ENCODE measurements around the gene CHFR. TPM values are rescaled to one million over a fixed set of nuclear protein-coding genes. Genes with fewer than 3 reads are reported as not detected.

CHFR gene
- total RNA-seq, 1 donor from 2014 or later, result 43.6 TPM

DNA sequence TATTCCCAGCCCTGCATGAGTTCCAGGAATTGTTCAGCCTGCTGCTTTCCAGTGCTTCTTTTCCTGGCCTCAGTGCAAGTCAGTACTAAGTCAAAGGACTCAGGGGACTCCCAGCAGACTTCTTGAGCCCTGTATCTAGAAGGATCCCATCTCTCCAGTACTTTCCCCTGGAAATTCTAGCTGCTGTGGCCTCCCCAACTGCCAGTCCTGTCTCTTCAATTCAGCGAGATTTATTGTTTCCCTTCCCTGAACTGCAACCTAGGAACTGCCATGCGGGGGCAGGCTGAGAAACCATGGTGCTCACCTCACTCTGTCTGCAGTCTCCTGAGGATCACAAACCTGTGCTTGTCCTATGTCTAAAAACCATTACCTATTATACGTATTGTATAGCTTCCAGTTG lies 37.0 kb upstream of the CHFR start:
- peaks cover 100% of the 10 kb centered on the region for H3K9me3 ChIP-seq
- H3K4me3 ChIP-seq, result no peak overlapping the region
- TF ChIP-seq, protein P1, sequence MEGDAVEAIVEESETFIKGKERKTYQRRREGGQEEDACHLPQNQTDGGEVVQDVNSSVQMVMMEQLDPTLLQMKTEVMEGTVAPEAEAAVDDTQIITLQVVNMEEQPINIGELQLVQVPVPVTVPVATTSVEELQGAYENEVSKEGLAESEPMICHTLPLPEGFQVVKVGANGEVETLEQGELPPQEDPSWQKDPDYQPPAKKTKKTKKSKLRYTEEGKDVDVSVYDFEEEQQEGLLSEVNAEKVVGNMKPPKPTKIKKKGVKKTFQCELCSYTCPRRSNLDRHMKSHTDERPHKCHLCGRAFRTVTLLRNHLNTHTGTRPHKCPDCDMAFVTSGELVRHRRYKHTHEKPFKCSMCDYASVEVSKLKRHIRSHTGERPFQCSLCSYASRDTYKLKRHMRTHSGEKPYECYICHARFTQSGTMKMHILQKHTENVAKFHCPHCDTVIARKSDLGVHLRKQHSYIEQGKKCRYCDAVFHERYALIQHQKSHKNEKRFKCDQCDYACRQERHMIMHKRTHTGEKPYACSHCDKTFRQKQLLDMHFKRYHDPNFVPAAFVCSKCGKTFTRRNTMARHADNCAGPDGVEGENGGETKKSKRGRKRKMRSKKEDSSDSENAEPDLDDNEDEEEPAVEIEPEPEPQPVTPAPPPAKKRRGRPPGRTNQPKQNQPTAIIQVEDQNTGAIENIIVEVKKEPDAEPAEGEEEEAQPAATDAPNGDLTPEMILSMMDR (IDR thresholded peaks at IDR 0.05), result no peak
- intact Hi-C loops (cut with DNase I), result no loop called here
- no peak for DNase-seq
- no peak overlapping the region for H3K27ac ChIP-seq
- no peaks in the 10 kb centered on the region for H3K36me3 ChIP-seq
- ATAC-seq, result no peak
- H3K4me1 ChIP-seq, result no peaks in the 10 kb centered on the region
- no peaks in the 10 kb centered on the region for H3K27me3 ChIP-seq (ENCODE audit: low read depth)

DNA sequence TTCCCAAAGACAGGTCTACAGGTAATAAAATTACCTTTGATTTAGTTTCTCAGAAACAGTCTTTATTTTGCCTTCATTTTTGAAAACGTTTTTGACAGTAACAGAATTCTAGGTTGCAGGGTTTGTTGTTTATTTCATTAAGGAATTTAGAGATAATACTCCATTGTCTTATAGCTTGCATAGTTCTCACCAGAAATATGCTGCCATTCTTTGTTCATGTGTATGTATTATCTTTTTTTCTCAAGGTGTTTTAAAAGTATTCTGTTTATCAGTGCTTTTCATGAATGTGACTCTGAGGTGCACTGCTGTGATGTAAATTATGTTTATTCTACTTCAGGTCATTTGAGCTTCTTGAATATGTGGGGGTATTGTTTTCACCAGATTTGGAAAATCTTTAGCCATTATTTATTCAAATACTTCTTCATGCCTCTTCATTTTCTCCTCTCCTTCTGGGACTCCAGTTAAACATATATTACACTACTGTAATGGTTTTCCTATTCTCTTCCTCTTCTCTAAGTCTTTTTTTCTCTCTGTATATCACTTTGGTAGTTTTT lies 36.0 kb upstream of the CHFR start:
- Histone ChIP-seq H3K27ac (no peak overlapping the region), H3K9me3 (peaks cover 100% of the 10 kb centered on the region), H3K4me3 (no peak overlapping the region), H3K36me3 (no peaks in the 10 kb centered on the region), H3K4me1 (no peaks in the 10 kb centered on the region), H3K27me3 (ENCODE audit: low read depth) (no peaks in the 10 kb centered on the region)
- ATAC-seq, result no peak
- intact Hi-C loops (cut with DNase I), result no loop called here
- TF ChIP-seq, protein P1 (IDR thresholded peaks at IDR 0.05), result no peak
- DNase-seq, result no peak

DNA sequence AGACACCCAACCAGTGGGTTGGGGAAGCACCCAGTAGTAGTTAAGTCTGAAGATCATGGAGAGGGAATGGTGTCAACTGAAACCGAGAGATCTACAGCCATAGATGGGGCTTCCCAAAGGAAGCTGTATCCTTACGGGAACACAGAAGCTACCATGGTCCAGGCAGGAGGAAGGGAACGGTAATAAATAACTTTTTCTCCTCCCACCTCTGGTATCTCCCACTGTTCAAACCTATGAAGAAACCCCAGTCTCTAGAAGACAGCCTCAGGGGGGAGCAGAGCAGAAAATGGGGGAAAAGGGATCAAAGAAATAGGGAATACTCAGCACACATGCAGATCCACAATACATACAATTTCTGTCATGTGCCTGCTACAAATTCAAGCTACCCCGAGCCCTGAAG lies 35.3 kb upstream of the CHFR start:
- TF ChIP-seq, protein P1 (IDR thresholded peaks at IDR 0.05), result no peak
- peaks cover 100% of the 10 kb centered on the region for H3K9me3 ChIP-seq
- intact Hi-C loops (cut with DNase I), result no loop called here
- H3K27me3 ChIP-seq (ENCODE audit: low read depth), result no peaks in the 10 kb centered on the region
- H3K36me3 ChIP-seq, result no peaks in the 10 kb centered on the region
- DNase-seq (no peak), ATAC-seq (no peak)
- H3K4me3 ChIP-seq, result no peak overlapping the region
- no peak overlapping the region for H3K27ac ChIP-seq
- H3K4me1 ChIP-seq, result no peaks in the 10 kb centered on the region

DNA sequence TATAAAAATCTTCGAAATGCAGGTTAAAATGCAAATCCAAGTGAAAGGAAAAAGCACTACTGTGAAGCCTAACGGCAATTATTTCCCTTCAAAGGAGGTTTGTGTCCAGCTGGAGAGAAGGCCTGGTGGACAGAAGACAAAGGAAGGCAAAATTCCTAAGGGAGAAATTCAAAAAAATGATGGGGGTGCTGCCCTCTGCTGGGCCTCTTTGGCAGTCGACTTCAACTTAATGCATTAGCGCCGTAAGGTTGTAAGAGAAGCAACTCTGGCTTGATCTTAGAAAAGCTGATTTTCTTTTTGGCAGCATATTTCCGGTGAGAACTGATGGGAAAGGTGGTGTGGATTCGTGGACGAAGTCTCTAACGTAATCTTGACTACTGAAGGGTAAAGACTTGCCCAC lies 34.3 kb upstream of the CHFR start:
- Histone ChIP-seq H3K27me3 (ENCODE audit: low read depth) (no peaks in the 10 kb centered on the region), H3K9me3 (peaks cover 100% of the 10 kb centered on the region), H3K4me1 (no peaks in the 10 kb centered on the region), H3K36me3 (no peaks in the 10 kb centered on the region), H3K27ac (no peak overlapping the region), H3K4me3 (no peak overlapping the region)
- TF ChIP-seq, protein P1 (IDR thresholded peaks at IDR 0.05), result no peak
- DNase-seq (no peak), ATAC-seq (no peak)
- intact Hi-C loops (cut with DNase I), result no loop called here

DNA sequence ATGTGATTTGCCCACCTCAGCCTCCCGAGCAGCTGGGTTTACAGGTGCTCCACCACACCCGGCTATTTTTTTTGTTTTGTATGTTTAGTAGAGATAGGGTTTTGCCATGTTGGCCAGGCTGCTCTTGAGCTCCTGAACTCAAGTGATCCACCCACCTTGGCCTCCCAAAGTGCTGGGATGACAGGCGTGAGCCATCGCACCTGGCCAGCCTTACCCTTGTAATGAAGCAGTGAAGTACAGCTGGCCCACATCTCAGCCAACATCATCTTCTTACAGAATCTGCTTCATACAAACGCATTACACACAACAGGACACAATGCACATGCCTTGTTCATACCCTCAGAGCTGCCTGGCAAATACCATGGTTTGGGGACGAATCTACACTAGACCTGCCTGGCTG lies 31.3 kb upstream of the CHFR start:
- intact Hi-C loops (cut with DNase I), result no loop called here
- DNase-seq (no peak), ATAC-seq (no peak)
- Histone ChIP-seq H3K4me1 (no peaks in the 10 kb centered on the region), H3K27ac (no peak overlapping the region), H3K4me3 (no peak overlapping the region), H3K36me3 (no peaks in the 10 kb centered on the region), H3K27me3 (ENCODE audit: low read depth) (no peaks in the 10 kb centered on the region), H3K9me3 (peaks cover 99% of the 10 kb centered on the region)
- TF ChIP-seq, protein P1 (IDR thresholded peaks at IDR 0.05), result no peak

DNA sequence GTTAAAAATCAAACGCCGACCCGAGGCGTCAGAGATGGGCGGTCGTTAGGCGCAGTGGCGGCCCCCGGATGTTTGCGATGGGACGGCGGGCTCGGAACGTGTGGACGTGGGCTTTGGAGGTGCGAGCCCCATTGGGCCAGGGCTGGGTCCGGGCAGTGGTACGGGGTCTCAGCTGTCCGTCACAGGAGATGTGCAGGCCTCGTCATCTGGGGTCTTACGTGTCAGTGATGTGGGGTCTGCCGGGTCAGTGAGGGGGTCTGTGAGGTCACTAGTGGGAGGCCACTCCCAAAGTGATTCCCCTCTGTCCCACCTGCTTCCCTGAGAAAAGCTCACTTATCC lies 21.6 kb upstream of the CHFR start:
- intact Hi-C loops (cut with DNase I), result no loop called here
- TF ChIP-seq, protein P1 (IDR thresholded peaks at IDR 0.05), result no peak
- Histone ChIP-seq H3K27ac (peak overlapping the region; percentile 77), H3K9me3 (peaks cover 29% of the 10 kb centered on the region), H3K4me1 (peaks cover 22% of the 10 kb centered on the region), H3K27me3 (ENCODE audit: low read depth) (peaks cover 21% of the 10 kb centered on the region), H3K4me3 (peak overlapping the region; percentile 67), H3K36me3 (no peaks in the 10 kb centered on the region)
- DNase-seq, result no peak
- ATAC-seq, result peak; percentile 18 to 31

Data from lower lobe of right lung (tissue), 2 donors.